Activated gamma-delta T cell treated with anti-CD3 and anti-CD28 coated beads, Interleukin-2, amount 50 U/mL, for 16 hours (primary cell): ENCODE data around the gene DUSP7.

ENCODE experiments used
- DNase-seq: peaks from one replicate; pipeline ENCODE4 v3.0.0-alpha.2; 2020; ENCODE audit warnings: low read depth

Gene DUSP7

GRCh38 chr3:52086976-52087663 is 30.7 kb upstream of the DUSP7 start:
- no peak for DNase-seq

- no peak for DNase-seq
These were observed 30.1 kb upstream of the DUSP7 start for GRCh38 chr3:52086461-52086860.

GRCh38 chr3:52085681-52086282 is 29.4 kb upstream of the DUSP7 start:
- peak; percentile 17 for DNase-seq

- no peak for DNase-seq
These were observed 28.7 kb upstream of the DUSP7 start for GRCh38 chr3:52084954-52085680.

- DNase-seq: no peak
These were observed 28.0 kb upstream of the DUSP7 start for GRCh38 chr3:52084216-52084945.

- DNase-seq: no peak
These were observed 27.3 kb upstream of the DUSP7 start for GRCh38 chr3:52083556-52084087.

GRCh38 chr3:52082951-52083350 is 26.6 kb upstream of the DUSP7 start:
- DNase-seq: no peak

- no peak for DNase-seq
These were observed 24.7 kb upstream of the DUSP7 start for GRCh38 chr3:52080830-52081719.

- no peak for DNase-seq
These were observed 23.6 kb upstream of the DUSP7 start for GRCh38 chr3:52079958-52080357.

GRCh38 chr3:52078781-52079560 is 22.6 kb upstream of the DUSP7 start:
- no peak for DNase-seq

GRCh38 chr3:52077925-52078324 is 21.6 kb upstream of the DUSP7 start:
- no peak for DNase-seq

- no peak for DNase-seq
These were observed 20.8 kb upstream of the DUSP7 start for GRCh38 chr3:52076896-52077780.

GRCh38 chr3:52073490-52073889 is 17.1 kb upstream of the DUSP7 start:
- no peak for DNase-seq

- no peak for DNase-seq
These were observed 16.1 kb upstream of the DUSP7 start for GRCh38 chr3:52072471-52072870.

- DNase-seq: no peak
These were observed 15.6 kb upstream of the DUSP7 start for GRCh38 chr3:52072020-52072419.

- DNase-seq: no peak
These were observed 14.6 kb upstream of the DUSP7 start for GRCh38 chr3:52070724-52071621.

GRCh38 chr3:52069855-52070254 is 13.5 kb upstream of the DUSP7 start:
- no peak for DNase-seq

GRCh38 chr3:52069135-52069534 is 12.8 kb upstream of the DUSP7 start:
- no peak for DNase-seq
